ENCODE measurements around the gene VKORC1.

DNA sequence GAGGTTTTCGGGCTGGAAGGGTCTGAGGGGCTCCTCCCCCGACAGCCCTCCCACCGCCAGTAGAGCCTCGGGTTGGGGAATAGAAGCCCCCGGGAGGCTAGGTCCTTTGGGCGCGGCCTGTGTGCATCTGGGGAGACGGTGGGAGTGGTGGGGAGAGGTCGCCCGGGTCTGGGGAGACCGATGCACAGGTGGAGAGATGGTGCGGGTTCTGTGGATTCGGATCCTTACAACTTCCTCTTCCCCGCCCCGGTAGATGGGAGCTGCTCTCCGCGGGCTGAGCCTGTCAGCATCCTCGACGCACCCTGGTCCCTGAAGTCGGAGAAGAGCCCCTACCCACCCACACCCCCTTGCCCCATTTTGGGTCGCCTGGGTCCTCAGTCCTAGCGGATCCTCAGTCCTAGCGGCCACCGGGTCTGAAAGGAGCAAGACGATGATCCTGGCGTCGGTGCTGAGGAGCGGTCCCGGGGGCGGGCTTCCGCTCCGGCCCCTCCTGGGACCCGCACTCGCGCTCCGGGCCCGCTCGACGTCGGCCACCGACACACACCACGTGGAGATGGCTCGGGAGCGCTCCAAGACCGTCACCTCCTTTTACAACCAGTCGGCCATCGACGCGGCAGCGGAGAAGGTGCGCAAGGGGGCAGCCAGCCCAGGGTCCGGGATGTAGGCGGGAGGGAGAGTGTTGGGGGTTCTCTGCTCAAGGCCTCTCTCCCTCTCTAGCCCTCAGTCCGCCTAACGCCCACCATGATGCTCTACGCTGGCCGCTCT lies 14.4 kb upstream of the VKORC1 start:
- no peak for TF ChIP-seq POLR2A (IDR thresholded peaks at IDR 0.05)
- TF ChIP-seq, protein P1, sequence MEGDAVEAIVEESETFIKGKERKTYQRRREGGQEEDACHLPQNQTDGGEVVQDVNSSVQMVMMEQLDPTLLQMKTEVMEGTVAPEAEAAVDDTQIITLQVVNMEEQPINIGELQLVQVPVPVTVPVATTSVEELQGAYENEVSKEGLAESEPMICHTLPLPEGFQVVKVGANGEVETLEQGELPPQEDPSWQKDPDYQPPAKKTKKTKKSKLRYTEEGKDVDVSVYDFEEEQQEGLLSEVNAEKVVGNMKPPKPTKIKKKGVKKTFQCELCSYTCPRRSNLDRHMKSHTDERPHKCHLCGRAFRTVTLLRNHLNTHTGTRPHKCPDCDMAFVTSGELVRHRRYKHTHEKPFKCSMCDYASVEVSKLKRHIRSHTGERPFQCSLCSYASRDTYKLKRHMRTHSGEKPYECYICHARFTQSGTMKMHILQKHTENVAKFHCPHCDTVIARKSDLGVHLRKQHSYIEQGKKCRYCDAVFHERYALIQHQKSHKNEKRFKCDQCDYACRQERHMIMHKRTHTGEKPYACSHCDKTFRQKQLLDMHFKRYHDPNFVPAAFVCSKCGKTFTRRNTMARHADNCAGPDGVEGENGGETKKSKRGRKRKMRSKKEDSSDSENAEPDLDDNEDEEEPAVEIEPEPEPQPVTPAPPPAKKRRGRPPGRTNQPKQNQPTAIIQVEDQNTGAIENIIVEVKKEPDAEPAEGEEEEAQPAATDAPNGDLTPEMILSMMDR (IDR thresholded peaks at IDR 0.05 in 8 of 11, conservative IDR thresholded peaks at IDR 0.05 in 3 of 11): no peak
